Measurements from ENCODE around the gene SCN8A. TPM values are rescaled to one million over a fixed set of nuclear protein-coding genes. Genes with fewer than 3 reads are reported as not detected.

Gene SCN8A
- total RNA-seq, 1 donor from 2014 or later, result 0.39 TPM

- no peak for DNase-seq (ENCODE audit: low spot score)
- H3K27ac Mint-ChIP-seq, result no peak overlapping the region
- no peaks in the 10 kb centered on the region for H3K9me3 Mint-ChIP-seq
- H3K4me1 Mint-ChIP-seq (ENCODE audit: low read depth), result no peaks in the 10 kb centered on the region
- H3K27me3 Mint-ChIP-seq (ENCODE audit: low read depth), result peaks cover 11% of the 10 kb centered on the region
- H3K36me3 Mint-ChIP-seq (ENCODE audit: low read depth), result no peaks in the 10 kb centered on the region
- H3K4me3 Mint-ChIP-seq (ENCODE audit: low read depth), result no peak overlapping the region
- intact Hi-C loops (cut with micrococcal nuclease), result no loop called here
Observed at GRCh38 chr12:51682981-51683380, 91.9 kb downstream of the SCN8A start.

- no peaks in the 10 kb centered on the region for H3K4me1 Mint-ChIP-seq (ENCODE audit: low read depth)
- H3K36me3 Mint-ChIP-seq (ENCODE audit: low read depth), result no peaks in the 10 kb centered on the region
- H3K27ac Mint-ChIP-seq, result no peak overlapping the region
- H3K27me3 Mint-ChIP-seq (ENCODE audit: low read depth), result peaks cover 8% of the 10 kb centered on the region
- intact Hi-C loops (cut with micrococcal nuclease), result no loop called here
- no peak overlapping the region for H3K4me3 Mint-ChIP-seq (ENCODE audit: low read depth)
- no peaks in the 10 kb centered on the region for H3K9me3 Mint-ChIP-seq
- DNase-seq (ENCODE audit: low spot score), result no peak
Observed at GRCh38 chr12:51683763-51684357, 92.8 kb downstream of the SCN8A start.

DNA sequence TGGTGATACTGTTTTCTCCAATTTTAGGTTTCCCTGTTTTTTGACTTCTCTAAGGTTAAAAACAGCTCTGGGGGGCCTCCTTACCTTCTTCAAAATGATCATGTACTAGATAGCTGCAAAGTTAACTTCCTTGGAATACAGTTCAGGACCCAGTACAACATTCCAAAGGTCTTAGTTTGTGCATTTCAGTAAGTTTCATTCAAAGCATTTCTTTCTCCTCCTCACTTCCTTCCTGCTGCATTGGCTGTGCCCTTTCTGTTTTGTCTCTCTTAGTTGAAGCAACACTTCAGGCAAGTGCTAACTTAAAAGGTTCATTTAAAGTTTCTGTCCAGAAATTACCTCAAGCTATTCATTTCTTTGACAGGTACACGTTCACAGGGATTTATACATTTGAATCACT lies 95.7 kb downstream of the SCN8A start:
- H3K4me1 Mint-ChIP-seq (ENCODE audit: low read depth), result no peaks in the 10 kb centered on the region
- H3K9me3 Mint-ChIP-seq, result no peaks in the 10 kb centered on the region
- no peak for DNase-seq (ENCODE audit: low spot score)
- no peak overlapping the region for H3K27ac Mint-ChIP-seq
- intact Hi-C loops (cut with micrococcal nuclease), result no loop called here
- H3K4me3 Mint-ChIP-seq (ENCODE audit: low read depth), result no peak overlapping the region
- H3K27me3 Mint-ChIP-seq (ENCODE audit: low read depth), result peaks cover 12% of the 10 kb centered on the region
- H3K36me3 Mint-ChIP-seq (ENCODE audit: low read depth), result no peaks in the 10 kb centered on the region

DNA sequence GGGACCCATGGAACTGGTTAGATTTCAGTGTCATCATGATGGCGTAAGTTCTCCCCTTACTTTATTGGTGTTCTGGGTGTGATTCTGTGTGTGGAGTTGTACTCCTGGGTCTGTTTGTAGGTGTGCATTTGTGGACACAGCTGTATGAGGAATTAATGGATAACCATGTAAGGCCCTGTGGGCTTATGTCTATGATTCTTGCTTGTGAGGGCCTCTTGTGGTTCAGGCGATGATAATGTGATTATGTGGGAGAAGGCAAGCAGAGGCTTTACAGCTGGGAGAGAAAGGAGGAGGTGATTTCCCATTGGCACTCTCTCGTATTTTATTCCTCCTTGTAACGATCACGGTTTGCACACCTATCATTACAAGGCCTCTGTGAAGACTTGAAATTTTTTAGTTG lies 96.1 kb downstream of the SCN8A start:
- H3K4me3 Mint-ChIP-seq (ENCODE audit: low read depth), result no peak overlapping the region
- H3K4me1 Mint-ChIP-seq (ENCODE audit: low read depth), result no peaks in the 10 kb centered on the region
- H3K27me3 Mint-ChIP-seq (ENCODE audit: low read depth), result peaks cover 12% of the 10 kb centered on the region
- H3K27ac Mint-ChIP-seq, result no peak overlapping the region
- no peak for DNase-seq (ENCODE audit: low spot score)
- intact Hi-C loops (cut with micrococcal nuclease), result no loop called here
- H3K9me3 Mint-ChIP-seq, result no peaks in the 10 kb centered on the region
- H3K36me3 Mint-ChIP-seq (ENCODE audit: low read depth), result no peaks in the 10 kb centered on the region

DNA sequence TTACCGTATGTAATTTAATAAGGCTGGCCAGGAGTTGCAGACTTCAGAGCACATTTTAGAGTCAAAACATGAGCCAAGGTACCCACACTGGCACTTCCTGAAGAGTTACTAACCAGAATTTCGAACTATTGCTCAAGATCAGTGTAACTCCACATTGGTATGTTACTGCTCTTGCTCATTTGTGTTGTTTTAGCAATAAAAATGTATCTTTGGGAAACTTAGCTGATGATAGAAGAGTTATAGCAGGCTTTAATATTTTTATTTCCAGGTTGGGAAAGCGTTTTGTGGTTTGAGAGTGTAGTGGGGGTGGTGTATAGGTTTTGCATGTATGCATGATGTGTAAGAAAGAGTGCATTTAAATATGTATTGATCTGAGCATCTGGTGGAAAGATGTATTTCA lies 96.6 kb downstream of the SCN8A start:
- Mint-ChIP-seq H3K4me1 (ENCODE audit: low read depth) (no peaks in the 10 kb centered on the region), H3K27ac (no peak overlapping the region), H3K36me3 (ENCODE audit: low read depth) (no peaks in the 10 kb centered on the region), H3K27me3 (ENCODE audit: low read depth) (peaks cover 12% of the 10 kb centered on the region), H3K9me3 (no peaks in the 10 kb centered on the region), H3K4me3 (ENCODE audit: low read depth) (no peak overlapping the region)
- DNase-seq (ENCODE audit: low spot score), result no peak
- intact Hi-C loops (cut with micrococcal nuclease), result no loop called here

- intact Hi-C loops (cut with micrococcal nuclease), result no loop called here
- H3K27ac Mint-ChIP-seq, result no peak overlapping the region
- no peak for DNase-seq (ENCODE audit: low spot score)
- H3K9me3 Mint-ChIP-seq, result no peaks in the 10 kb centered on the region
- H3K4me3 Mint-ChIP-seq (ENCODE audit: low read depth), result no peak overlapping the region
- peaks cover 8% of the 10 kb centered on the region for H3K27me3 Mint-ChIP-seq (ENCODE audit: low read depth)
- H3K36me3 Mint-ChIP-seq (ENCODE audit: low read depth), result no peaks in the 10 kb centered on the region
- H3K4me1 Mint-ChIP-seq (ENCODE audit: low read depth), result no peaks in the 10 kb centered on the region
Observed at GRCh38 chr12:51689983-51690382, 99.0 kb downstream of the SCN8A start.

DNA sequence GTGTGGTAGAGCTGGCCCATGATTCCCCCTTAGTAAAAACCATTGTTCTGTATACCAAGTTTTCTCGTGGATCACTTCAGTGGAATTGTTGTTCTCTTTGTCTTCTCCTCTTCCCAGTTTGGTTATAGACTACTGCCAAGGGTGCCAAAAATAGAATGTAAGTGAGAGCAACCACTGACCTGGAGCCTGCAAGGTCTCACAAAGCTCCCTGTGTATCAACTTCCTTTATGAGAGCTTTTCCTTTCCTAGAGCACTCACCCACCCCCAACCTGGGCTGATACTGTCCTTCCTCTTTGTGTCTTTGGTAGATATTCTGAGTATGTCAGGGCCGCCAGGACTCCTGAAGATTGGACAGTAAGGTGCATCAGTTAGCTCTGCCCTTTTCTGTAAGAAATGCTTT lies 101.0 kb downstream of the SCN8A start:
- peaks cover 10% of the 10 kb centered on the region for H3K27me3 Mint-ChIP-seq (ENCODE audit: low read depth)
- H3K4me1 Mint-ChIP-seq (ENCODE audit: low read depth), result no peaks in the 10 kb centered on the region
- intact Hi-C loops (cut with micrococcal nuclease), result no loop called here
- no peak overlapping the region for H3K27ac Mint-ChIP-seq
- H3K4me3 Mint-ChIP-seq (ENCODE audit: low read depth), result no peak overlapping the region
- no peaks in the 10 kb centered on the region for H3K9me3 Mint-ChIP-seq
- DNase-seq (ENCODE audit: low spot score), result no peak
- H3K36me3 Mint-ChIP-seq (ENCODE audit: low read depth), result no peaks in the 10 kb centered on the region

GRCh38 chr12:51693569-51693968 lies 102.5 kb downstream of the SCN8A start:
- no peak for DNase-seq (ENCODE audit: low spot score)
- Mint-ChIP-seq H3K9me3 (no peaks in the 10 kb centered on the region), H3K27ac (no peak overlapping the region), H3K4me3 (ENCODE audit: low read depth) (no peak overlapping the region), H3K4me1 (ENCODE audit: low read depth) (no peaks in the 10 kb centered on the region), H3K36me3 (ENCODE audit: low read depth) (no peaks in the 10 kb centered on the region), H3K27me3 (ENCODE audit: low read depth) (peaks cover 10% of the 10 kb centered on the region)
- intact Hi-C loops (cut with micrococcal nuclease), result no loop called here

GRCh38 chr12:51694146-51694545 lies 103.1 kb downstream of the SCN8A start:
- Mint-ChIP-seq H3K36me3 (ENCODE audit: low read depth) (no peaks in the 10 kb centered on the region), H3K9me3 (no peaks in the 10 kb centered on the region), H3K4me3 (ENCODE audit: low read depth) (no peak overlapping the region), H3K27ac (no peak overlapping the region), H3K27me3 (ENCODE audit: low read depth) (peaks cover 10% of the 10 kb centered on the region), H3K4me1 (ENCODE audit: low read depth) (no peaks in the 10 kb centered on the region)
- intact Hi-C loops (cut with micrococcal nuclease), result no loop called here
- DNase-seq (ENCODE audit: low spot score), result no peak

DNA sequence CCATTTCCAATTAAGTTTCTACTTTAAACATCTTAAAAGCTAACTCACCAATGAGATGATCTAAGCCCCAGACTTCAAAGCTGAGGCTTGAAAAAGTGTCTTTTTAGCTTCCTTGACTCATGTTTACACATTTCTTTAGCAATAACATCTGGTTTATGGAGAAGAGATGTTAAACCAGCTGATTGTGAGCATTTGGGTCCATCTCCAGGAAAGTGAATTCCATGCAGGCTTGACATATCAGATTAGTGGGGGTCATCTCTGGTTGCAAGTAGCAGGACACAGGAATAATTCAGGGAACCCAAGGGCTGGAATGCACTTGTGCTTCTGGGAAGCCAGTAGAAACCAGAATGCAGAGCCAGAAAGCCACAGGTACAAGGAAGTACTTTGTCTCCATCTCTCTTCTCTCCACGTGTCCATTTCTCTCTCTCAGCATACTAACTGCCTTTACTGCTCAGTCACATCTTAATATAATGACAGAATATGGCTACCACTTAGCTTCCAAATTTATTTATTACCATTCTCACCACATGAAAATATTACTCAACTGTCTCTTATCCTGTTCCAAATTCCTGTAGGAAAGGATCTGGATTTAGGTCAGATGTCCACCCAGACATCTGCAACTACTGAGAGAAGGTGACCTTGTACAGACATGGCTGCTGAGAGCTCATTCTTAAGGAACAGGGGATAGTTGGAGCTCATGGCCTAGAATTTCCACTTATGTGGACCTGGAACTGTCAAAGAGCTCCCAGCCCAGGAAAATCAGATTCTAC lies 104.4 kb downstream of the SCN8A start:
- Mint-ChIP-seq H3K27ac (no peak overlapping the region), H3K4me3 (ENCODE audit: low read depth) (no peak overlapping the region), H3K36me3 (ENCODE audit: low read depth) (no peaks in the 10 kb centered on the region), H3K9me3 (no peaks in the 10 kb centered on the region), H3K4me1 (ENCODE audit: low read depth) (no peaks in the 10 kb centered on the region), H3K27me3 (ENCODE audit: low read depth) (peaks cover 8% of the 10 kb centered on the region)
- intact Hi-C loops (cut with micrococcal nuclease), result no loop called here
- no peak for DNase-seq (ENCODE audit: low spot score)

- peaks cover 8% of the 10 kb centered on the region for H3K27me3 Mint-ChIP-seq (ENCODE audit: low read depth)
- intact Hi-C loops (cut with micrococcal nuclease), result no loop called here
- no peak overlapping the region for H3K27ac Mint-ChIP-seq
- no peaks in the 10 kb centered on the region for H3K9me3 Mint-ChIP-seq
- no peaks in the 10 kb centered on the region for H3K4me1 Mint-ChIP-seq (ENCODE audit: low read depth)
- H3K36me3 Mint-ChIP-seq (ENCODE audit: low read depth), result no peaks in the 10 kb centered on the region
- no peak for DNase-seq (ENCODE audit: low spot score)
- H3K4me3 Mint-ChIP-seq (ENCODE audit: low read depth), result no peak overlapping the region
Observed at GRCh38 chr12:51699219-51699618, 108.2 kb downstream of the SCN8A start.

- Mint-ChIP-seq H3K36me3 (ENCODE audit: low read depth) (no peaks in the 10 kb centered on the region), H3K27me3 (ENCODE audit: low read depth) (peaks cover 6% of the 10 kb centered on the region), H3K9me3 (no peaks in the 10 kb centered on the region), H3K4me1 (ENCODE audit: low read depth) (no peaks in the 10 kb centered on the region), H3K4me3 (ENCODE audit: low read depth) (no peak overlapping the region), H3K27ac (no peak overlapping the region)
- DNase-seq (ENCODE audit: low spot score), result no peak
- intact Hi-C loops (cut with micrococcal nuclease), result no loop called here
Observed at GRCh38 chr12:51700887-51701286, 109.9 kb downstream of the SCN8A start.

- peaks cover 6% of the 10 kb centered on the region for H3K27me3 Mint-ChIP-seq (ENCODE audit: low read depth)
- DNase-seq (ENCODE audit: low spot score), result no peak
- no peaks in the 10 kb centered on the region for H3K9me3 Mint-ChIP-seq
- no peaks in the 10 kb centered on the region for H3K4me1 Mint-ChIP-seq (ENCODE audit: low read depth)
- H3K4me3 Mint-ChIP-seq (ENCODE audit: low read depth), result no peak overlapping the region
- H3K36me3 Mint-ChIP-seq (ENCODE audit: low read depth), result no peaks in the 10 kb centered on the region
- H3K27ac Mint-ChIP-seq, result no peak overlapping the region
- intact Hi-C loops (cut with micrococcal nuclease), result no loop called here
Observed at GRCh38 chr12:51702587-51702986, 111.6 kb downstream of the SCN8A start.
